ENCODE data around the gene NDUFS4.

- TF ChIP-seq POLR2A (IDR thresholded peaks at IDR 0.05) (no peak), CTCF (IDR thresholded peaks at IDR 0.05) (no peak), EP300 (IDR thresholded peaks at IDR 0.05) (no peak)
These were observed 21.8 kb downstream of the NDUFS4 start for GRCh38 chr5:53582225-53582624.

All from suprapubic skin (tissue), 3 donors.